Measurements from ENCODE around the gene CCS. TPM values are rescaled to one million over a fixed set of nuclear protein-coding genes. Genes with fewer than 3 reads are reported as not detected.

Gene CCS, protein sequence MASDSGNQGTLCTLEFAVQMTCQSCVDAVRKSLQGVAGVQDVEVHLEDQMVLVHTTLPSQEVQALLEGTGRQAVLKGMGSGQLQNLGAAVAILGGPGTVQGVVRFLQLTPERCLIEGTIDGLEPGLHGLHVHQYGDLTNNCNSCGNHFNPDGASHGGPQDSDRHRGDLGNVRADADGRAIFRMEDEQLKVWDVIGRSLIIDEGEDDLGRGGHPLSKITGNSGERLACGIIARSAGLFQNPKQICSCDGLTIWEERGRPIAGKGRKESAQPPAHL
- total RNA-seq (2022; extraction: Qiagen RNA extraction): 26.4 to 28.2 TPM (median 27.8 TPM) in 5 replicates

GRCh38 chr11:66592457-66593302 is at the start of gene CCS, which contains the start of gene CCDC87:
Gene CCS, plus strand, starts transcription at chr11:66593185. Its CDS starts 77 bp downstream, at chr11:66593262.
Gene CCDC87, minus strand, starts transcription at chr11:66593063. Its CDS starts 48 bp downstream, at chr11:66593015.

GRCh38 chr11:66545701-66546367 is 47.2 kb upstream of the CCS start, which contains the start of gene ZDHHC24:
Gene ZDHHC24, minus strand, starts transcription at chr11:66546048. Its CDS starts 45 bp downstream, at chr11:66546003.

DNA sequence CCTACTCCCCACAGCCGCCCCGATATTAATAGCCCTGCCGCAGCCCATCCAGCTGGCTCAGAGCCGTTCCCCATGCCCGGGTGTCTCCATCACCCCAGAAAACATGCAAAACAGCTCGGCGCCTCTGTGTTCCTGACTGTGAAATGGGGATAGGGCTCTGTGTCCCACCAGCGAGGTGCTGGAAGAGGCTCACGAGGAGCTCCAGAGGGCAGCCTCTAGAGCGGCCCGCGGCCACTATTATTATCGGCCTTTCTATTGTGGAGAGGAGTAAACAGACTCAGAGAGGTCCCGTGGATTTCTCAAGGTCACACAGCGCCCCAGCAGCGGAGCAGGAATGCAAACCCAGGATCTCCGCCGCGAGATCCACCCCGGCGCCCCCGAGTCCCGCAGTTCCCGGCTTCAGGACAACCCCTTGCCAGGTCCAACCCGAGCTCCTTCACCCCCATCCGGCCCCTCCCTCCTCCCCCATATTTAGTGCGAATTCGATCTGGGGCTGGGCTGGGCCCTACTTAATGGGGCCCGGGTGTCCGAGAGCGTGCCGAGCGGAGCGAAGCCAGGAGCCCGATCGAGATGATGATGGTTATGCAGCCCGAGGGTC is 46.5 kb upstream of the CCS start, which contains the start of gene ACTN3:
Gene ACTN3 (plus strand): TSS at position 536 of the 598 bp plus-strand sequence. CDS start 35 bp downstream, at position 571.

DNA sequence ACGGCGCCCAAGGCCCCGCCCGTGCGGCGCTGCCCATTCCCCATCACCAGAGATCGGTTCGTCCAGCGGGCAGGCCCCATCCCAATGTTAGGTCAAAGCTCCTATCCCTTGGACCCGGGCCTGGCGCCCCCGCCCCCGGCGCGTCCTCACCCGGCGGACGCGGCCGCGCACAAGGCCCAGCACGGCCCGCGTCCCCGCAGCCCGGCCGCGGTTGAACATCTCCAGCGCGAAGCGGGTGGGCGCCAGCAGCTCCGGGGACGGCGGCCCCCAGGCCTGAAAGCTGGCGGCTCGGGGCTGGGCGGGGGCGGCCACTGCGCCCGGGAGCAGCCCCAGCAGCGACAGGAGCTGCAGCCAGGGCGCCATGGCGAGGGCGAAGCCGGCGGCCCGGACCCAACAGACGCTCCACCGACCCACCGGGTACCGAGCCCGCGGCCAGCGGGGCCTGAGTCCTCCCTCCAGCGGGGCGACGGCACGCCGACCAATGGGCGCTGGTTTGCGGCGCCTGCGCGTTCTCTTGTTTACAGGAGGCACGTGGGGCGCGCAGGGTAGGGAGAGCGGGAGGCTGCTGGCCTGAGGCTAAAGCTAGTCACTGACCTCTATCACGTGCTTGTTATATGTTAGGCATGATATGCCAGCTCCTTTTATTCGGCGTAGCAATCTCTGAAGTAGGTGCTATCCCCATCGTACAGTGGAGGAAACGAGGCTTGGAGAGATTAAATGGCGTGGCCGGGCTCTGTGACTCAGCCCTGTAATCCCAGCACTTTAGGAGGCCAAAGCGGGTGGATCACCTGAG is 24.7 kb upstream of the CCS start, which contains the start of gene CTSF:
Gene CTSF (minus strand): TSS at position 483 of the 793 bp plus-strand sequence. CDS start 120 bp downstream, at position 363.

GRCh38 chr11:66616379-66617154 is 23.6 kb downstream of the CCS start, which contains the start of gene RBM14:
Gene RBM14, plus strand, starts transcription at chr11:66616630. Its CDS starts 91 bp downstream, at chr11:66616721.

GRCh38 chr11:66638177-66639065 is 45.4 kb downstream of the CCS start, which contains the start of gene RBM4:
Gene RBM4, plus strand, starts transcription at chr11:66638703. Its CDS starts 1,009 bp downstream, at chr11:66639712.

Other genes starting within 250 kb of the CCS start
- 76.7 to 97.6 TPM (median 84.2 TPM) in 5 replicates for gene BRMS1, start 248.1 kb upstream of the CCS start, total RNA-seq (2022; extraction: Qiagen RNA extraction)
- gene B4GAT1, start 245.6 kb upstream of the CCS start, total RNA-seq (2022; extraction: Qiagen RNA extraction): 14.8 to 17.1 TPM (median 16.8 TPM) in 5 replicates
- 5.8 to 8.6 TPM (median 8.0 TPM) in 5 replicates for gene SLC29A2, start 221.4 kb upstream of the CCS start, total RNA-seq (2022; extraction: Qiagen RNA extraction)
- gene NPAS4, start 172.2 kb upstream of the CCS start, total RNA-seq (2022; extraction: Qiagen RNA extraction): 0.03 to 0.06 TPM in 2 of 5 replicates, not detected in the others
- 82.1 to 122 TPM (median 112 TPM) in 5 replicates for gene MRPL11, start 154.3 kb upstream of the CCS start, total RNA-seq (2022; extraction: Qiagen RNA extraction)
- gene PELI3, start 126.3 kb upstream of the CCS start, total RNA-seq (2022; extraction: Qiagen RNA extraction): 4.3 to 5.3 TPM (median 4.7 TPM) in 5 replicates
- gene DPP3, start 112.8 kb upstream of the CCS start, total RNA-seq (2022; extraction: Qiagen RNA extraction): 51.1 to 65.5 TPM (median 52.4 TPM) in 5 replicates
- 9.5 to 10.9 TPM (median 9.7 TPM) in 5 replicates for gene BBS1, start 82.5 kb upstream of the CCS start, total RNA-seq (2022; extraction: Qiagen RNA extraction)
- 8.3 to 15.0 TPM (median 12.4 TPM) in 5 replicates for gene ZDHHC24, start 47.1 kb upstream of the CCS start, total RNA-seq (2022; extraction: Qiagen RNA extraction)
- gene ACTN3, start 46.3 kb upstream of the CCS start, total RNA-seq (2022; extraction: Qiagen RNA extraction): 0.06 TPM in 2 of 5 replicates, not detected in the others
- 30.9 to 38.6 TPM (median 32.9 TPM) in 5 replicates for gene CTSF, start 24.6 kb upstream of the CCS start, total RNA-seq (2022; extraction: Qiagen RNA extraction)
- 0.40 to 0.64 TPM (median 0.52 TPM) in 5 replicates for gene CCDC87, start 122 bp upstream of the CCS start, total RNA-seq (2022; extraction: Qiagen RNA extraction)
- 64.0 to 79.2 TPM (median 66.7 TPM) in 5 replicates for gene RBM14, start 23.4 kb downstream of the CCS start, total RNA-seq (2022; extraction: Qiagen RNA extraction)
- gene RBM4, start 45.5 kb downstream of the CCS start, total RNA-seq (2022; extraction: Qiagen RNA extraction): 128 to 151 TPM (median 134 TPM) in 5 replicates
- 16.7 to 20.7 TPM (median 19.2 TPM) in 5 replicates for gene RBM4B, start 84.7 kb downstream of the CCS start, total RNA-seq (2022; extraction: Qiagen RNA extraction)
- 11.2 to 15.1 TPM (median 11.4 TPM) in 5 replicates for gene SPTBN2, start 136.0 kb downstream of the CCS start, total RNA-seq (2022; extraction: Qiagen RNA extraction)